GM12878 (cell line): Measurements from ENCODE around the gene CACNA2D2. TPM values are rescaled to one million over a fixed set of nuclear protein-coding genes. Genes with fewer than 3 reads are reported as not detected.

Experiments used
- CHD1 ChIP-seq: IDR thresholded peaks from 2 replicates; pipeline ENCODE4 v1.6.1; 2012; ENCODE audit warnings: low read depth, low read length, improper control_type of control experiment
- CREM ChIP-seq: IDR thresholded peaks from 2 replicates; pipeline ENCODE4 v1.6.1; 2014; ENCODE audit warnings: antibody characterized with exemption, low read depth
- E2F4 ChIP-seq: IDR thresholded peaks from 2 replicates; pipeline ENCODE4 v1.6.1; 2012; ENCODE audit warnings: low read depth, low read length, improper control_type of control experiment
- E4F1 ChIP-seq: fragments of 450-650 bp; IDR thresholded peaks from 2 replicates; pipeline ENCODE4 v1.6.1; 2018; ENCODE audit warnings: borderline replicate concordance, mild to moderate bottlenecking; ENCODE audit not compliant: partially characterized antibody
- ESRRA ChIP-seq: IDR thresholded peaks from 2 replicates; pipeline ENCODE4 v1.6.1; 2012; ENCODE audit warnings: mild to moderate bottlenecking, low read length, improper control_type of control experiment
- ETV6 ChIP-seq, 2 experiments: fragments of 450-650 bp in 1 of 2; IDR thresholded peaks in 1 of 2; conservative IDR thresholded peaks in 1 of 2; 2 replicates each; pipeline ENCODE4 v1.6.1; 2014; ENCODE audit warnings: antibody characterized with exemption in 1 of 2, borderline replicate concordance in 1 of 2, low read depth in 1 of 2, mild to moderate bottlenecking in 1 of 2, moderate library complexity in 1 of 2
- GABPA ChIP-seq: IDR thresholded peaks from 2 replicates; pipeline ENCODE4 v1.6.1; 2014; ENCODE audit warnings: antibody characterized with exemption, low read depth, mild to moderate bottlenecking, inconsistent platforms
- IRF4 ChIP-seq: IDR thresholded peaks from 2 replicates; pipeline ENCODE4 v1.6.1; 2011; ENCODE audit warnings: low read depth, low read length
- NFXL1 ChIP-seq: fragments of 450-650 bp; IDR thresholded peaks from 2 replicates; pipeline ENCODE4 v1.6.1; 2017; ENCODE audit warnings: antibody characterized with exemption, mild to moderate bottlenecking, borderline replicate concordance
- POLR2A ChIP-seq: IDR thresholded peaks from 2 replicates; pipeline ENCODE4 v1.6.1; 2011; ENCODE audit warnings: low read depth, mild to moderate bottlenecking, low read length
- POLR2AphosphoS5 ChIP-seq: IDR thresholded peaks from 2 replicates; pipeline ENCODE4 v1.6.1; 2011; ENCODE audit warnings: mild to moderate bottlenecking, low read length, inconsistent platforms
- PRDM15 ChIP-seq: fragments of 450-650 bp; formaldehyde crosslinking; IDR thresholded peaks from 2 replicates; pipeline ENCODE4 v1.4.0; 2020; ENCODE audit warnings: mild to moderate bottlenecking, moderate library complexity
- RBBP5 ChIP-seq: fragments of 200-600 bp; sonication (generic); conservative IDR thresholded peaks from 2 replicates; pipeline ENCODE4 v1.6.1; 2016
- SIN3A ChIP-seq: IDR thresholded peaks from 2 replicates; pipeline ENCODE4 v1.6.1; 2012; ENCODE audit warnings: low read depth, low read length, improper control_type of control experiment
- SREBF1 ChIP-seq: IDR thresholded peaks from 2 replicates; pipeline ENCODE4 v1.6.1; 2012; ENCODE audit warnings: mild to moderate bottlenecking, low read length
- STAT3 ChIP-seq: IDR thresholded peaks from 2 replicates; pipeline ENCODE4 v1.6.1; 2011; ENCODE audit warnings: low read depth, low read length, improper control_type of control experiment
- TCF12 ChIP-seq: IDR thresholded peaks from 2 replicates; pipeline ENCODE4 v1.6.1; 2011; ENCODE audit warnings: low read depth, mild to moderate bottlenecking, low read length
- ZBTB40 ChIP-seq: fragments of 450-650 bp; IDR thresholded peaks from 2 replicates; pipeline ENCODE4 v1.6.1; 2016; ENCODE audit warnings: mild to moderate bottlenecking, moderate library complexity, borderline replicate concordance
- ZNF207 ChIP-seq: fragments of 450-650 bp; IDR thresholded peaks from 2 replicates; pipeline ENCODE4 v1.6.1; 2014; ENCODE audit warnings: antibody characterized with exemption, mild to moderate bottlenecking, borderline replicate concordance
- polyA plus RNA-seq, 11 experiments: library from polyadenylated mRNA; depleted of rRNA in 4 of 11; unstranded in 6 of 11; stranded (reverse) in 5 of 11; fragments of >200 nt; fragmentation: Nextera tagmentation in 4 of 11; fragmentation: Illumina TruSeq in 1 of 11; extraction: Ambion mirVana in 4 of 11; extraction: Trizol in 1 of 11; gene quantifications; 1 replicate in 1 of 11; 2 replicates in 10 of 11; pipeline versions ENCODE4 v1.2.1 to v1.2.3, GENCODE V29; 2011 to 2016; ENCODE audit warnings: inconsistent platforms in 2 of 11, missing spikeins in 2 of 11, low read depth in 1 of 11
- total RNA-seq, 4 experiments: library from RNA; depleted of rRNA in 3 of 4; stranded (reverse); fragments of >200 nt in 3 of 4; fragmentation: Illumina TruSeq in 1 of 4; extraction: Trizol in 1 of 4; gene quantifications; 2 replicates each; pipeline versions ENCODE4 v1.2.1 to v1.2.3, GENCODE V29; 2013 to 2021

The CACNA2D2 gene
- total and polyA plus RNA-seq, 10 of the 15 experiments (the other 5 are each of a cell fraction or from before 2014, with no cell fraction given): 0.03 to 0.07 TPM; not detected in 8

GRCh38 chr3:50358911-50359759 lies 144.3 kb downstream of the CACNA2D2 start, which contains the start of gene TMEM115 (continued):
- TF ChIP-seq RBBP5 (no peak), SIN3A (peak; percentile 83), IRF4 (no peak), CREM (peak; percentile 99), SREBF1 (peak; percentile 94), ZNF207 (peak; percentile 37; the same call in 1 of the 2 replicates), ETV6 (conservative IDR thresholded peaks at IDR 0.05 in 1 of 2, IDR thresholded peaks at IDR 0.05 in 1 of 2; ENCODE audit: borderline replicate concordance in 1 of 2, low read depth in 1 of 2) (no peak), TCF12 (0 out of 2 replicates have a peak, but pooled peaks have one; percentile 37), E2F4 (peak; percentile 14; the same call in 1 of the 2 replicates), NFXL1 (no peak), GABPA (peak; percentile 91), PRDM15 (CRISPR knock-in tag) (no peak), CHD1 (no peak), POLR2AphosphoS5 (peak; percentile 75; the same call in 1 of the 2 replicates), ZBTB40 (peak; percentile 94), POLR2A (peak; percentile 83), STAT3 (no peak), ESRRA (peak; percentile 87), E4F1 (peak; percentile 42)
